Measurements from ENCODE around the gene REXO1. TPM values are rescaled to one million over a fixed set of nuclear protein-coding genes. Genes with fewer than 3 reads are reported as not detected.
"Not testable (repeated sequence)": the region's sequence is repeated elsewhere in the genome, so short reads cannot be mapped to it uniquely, and the experiment has no call there.

The REXO1 gene
- polyA plus RNA-seq, 1 experiment: 5.4 TPM

DNA sequence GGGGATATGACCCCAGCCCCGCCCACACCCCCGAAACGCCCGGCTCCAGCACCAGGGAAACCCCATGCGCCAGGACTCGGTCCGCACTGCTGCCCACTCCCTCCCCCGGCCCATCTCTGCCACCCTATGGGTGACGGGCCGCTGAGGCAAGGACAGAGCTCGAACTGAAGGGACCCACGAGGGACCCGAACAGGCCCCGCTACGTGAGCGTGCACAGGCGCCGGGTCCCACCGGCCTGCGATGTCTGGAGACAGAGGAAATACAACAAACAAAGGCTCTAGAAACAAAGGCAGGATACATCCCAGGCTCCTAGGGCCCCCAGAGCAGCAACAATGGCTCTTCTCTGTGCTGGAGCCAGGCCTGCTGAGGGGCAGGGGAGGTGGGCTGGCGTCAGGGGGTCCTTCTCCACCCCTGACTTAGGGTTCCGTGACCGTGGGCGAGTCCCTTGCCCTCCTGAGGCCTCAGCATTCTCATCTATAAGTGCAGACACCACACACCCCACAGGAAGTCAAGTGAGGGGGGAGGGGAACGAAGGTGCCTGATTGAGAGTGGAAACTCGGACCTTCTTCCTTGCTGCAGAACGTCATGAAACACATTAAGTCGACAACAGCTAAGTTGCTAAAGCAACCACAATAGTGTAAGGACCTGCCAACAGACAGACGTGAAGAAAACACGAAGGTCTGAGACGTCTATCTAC, 34.0 kb upstream of the REXO1 start:
- Histone ChIP-seq H3K4me3 (ENCODE audit: low read depth, low read length) (no peak overlapping the region), H3K27me3 (ENCODE audit: control insufficient read depth, insufficient read depth, low read length) (no peaks in the 10 kb centered on the region), H3K27ac (ENCODE audit: low read depth, low read length) (no peak overlapping the region), H3K9me3 (ENCODE audit: control insufficient read depth, insufficient read depth, low read length) (no peaks in the 10 kb centered on the region; the same call in 1 of the 2 replicates)
- ChIA-PET CTCF (no interaction called here), POLR2A (no interaction called here)
- no peak for DNase-seq (ENCODE audit: low read depth, low spot score)
- TF ChIP-seq, protein P1, sequence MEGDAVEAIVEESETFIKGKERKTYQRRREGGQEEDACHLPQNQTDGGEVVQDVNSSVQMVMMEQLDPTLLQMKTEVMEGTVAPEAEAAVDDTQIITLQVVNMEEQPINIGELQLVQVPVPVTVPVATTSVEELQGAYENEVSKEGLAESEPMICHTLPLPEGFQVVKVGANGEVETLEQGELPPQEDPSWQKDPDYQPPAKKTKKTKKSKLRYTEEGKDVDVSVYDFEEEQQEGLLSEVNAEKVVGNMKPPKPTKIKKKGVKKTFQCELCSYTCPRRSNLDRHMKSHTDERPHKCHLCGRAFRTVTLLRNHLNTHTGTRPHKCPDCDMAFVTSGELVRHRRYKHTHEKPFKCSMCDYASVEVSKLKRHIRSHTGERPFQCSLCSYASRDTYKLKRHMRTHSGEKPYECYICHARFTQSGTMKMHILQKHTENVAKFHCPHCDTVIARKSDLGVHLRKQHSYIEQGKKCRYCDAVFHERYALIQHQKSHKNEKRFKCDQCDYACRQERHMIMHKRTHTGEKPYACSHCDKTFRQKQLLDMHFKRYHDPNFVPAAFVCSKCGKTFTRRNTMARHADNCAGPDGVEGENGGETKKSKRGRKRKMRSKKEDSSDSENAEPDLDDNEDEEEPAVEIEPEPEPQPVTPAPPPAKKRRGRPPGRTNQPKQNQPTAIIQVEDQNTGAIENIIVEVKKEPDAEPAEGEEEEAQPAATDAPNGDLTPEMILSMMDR (IDR thresholded peaks at IDR 0.05; ENCODE audit: low read depth, low read length): no peak

DNA sequence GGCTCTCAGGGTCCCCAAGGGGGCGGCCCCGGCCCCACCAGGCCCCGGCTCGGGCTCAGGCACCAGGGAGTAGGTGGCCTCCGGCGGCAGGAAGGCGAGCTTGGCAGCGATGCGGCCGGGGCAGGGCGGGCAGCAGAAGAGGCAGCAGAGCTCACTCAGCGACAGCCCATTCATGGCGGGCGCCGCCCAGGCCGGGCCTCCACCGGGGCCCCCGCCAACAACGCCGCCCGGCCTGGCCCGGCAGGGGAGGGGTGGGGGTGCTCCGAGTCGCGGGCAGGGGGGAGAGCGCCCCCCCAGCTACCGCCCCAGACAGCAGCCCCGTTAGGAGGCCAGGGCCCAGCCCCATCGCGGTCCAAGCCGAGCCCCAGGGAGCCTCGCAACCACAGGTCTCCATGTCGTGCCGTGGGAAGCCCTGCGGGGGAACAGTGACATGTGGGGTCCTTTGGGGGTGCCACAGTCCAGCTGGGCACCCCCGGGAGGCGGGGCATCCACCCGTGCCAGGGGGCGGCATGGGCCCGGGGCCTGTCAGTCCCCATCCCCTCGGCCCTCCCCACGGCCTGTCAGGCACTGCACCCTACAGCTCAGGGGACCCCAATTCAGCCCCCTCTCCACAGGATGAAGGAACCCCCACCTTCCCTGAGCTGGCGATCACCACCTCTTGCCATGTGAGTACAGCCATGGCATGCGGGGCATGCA, 33.3 kb upstream of the REXO1 start:
- H3K4me3 ChIP-seq (ENCODE audit: low read depth, low read length); POLR2A ChIA-PET; H3K9me3 ChIP-seq (ENCODE audit: control insufficient read depth, insufficient read depth, low read length); CTCF ChIA-PET; DNase-seq (ENCODE audit: low read depth, low spot score); H3K27ac ChIP-seq (ENCODE audit: low read depth, low read length); H3K27me3 ChIP-seq (ENCODE audit: control insufficient read depth, insufficient read depth, low read length): not testable (repeated sequence)

DNA sequence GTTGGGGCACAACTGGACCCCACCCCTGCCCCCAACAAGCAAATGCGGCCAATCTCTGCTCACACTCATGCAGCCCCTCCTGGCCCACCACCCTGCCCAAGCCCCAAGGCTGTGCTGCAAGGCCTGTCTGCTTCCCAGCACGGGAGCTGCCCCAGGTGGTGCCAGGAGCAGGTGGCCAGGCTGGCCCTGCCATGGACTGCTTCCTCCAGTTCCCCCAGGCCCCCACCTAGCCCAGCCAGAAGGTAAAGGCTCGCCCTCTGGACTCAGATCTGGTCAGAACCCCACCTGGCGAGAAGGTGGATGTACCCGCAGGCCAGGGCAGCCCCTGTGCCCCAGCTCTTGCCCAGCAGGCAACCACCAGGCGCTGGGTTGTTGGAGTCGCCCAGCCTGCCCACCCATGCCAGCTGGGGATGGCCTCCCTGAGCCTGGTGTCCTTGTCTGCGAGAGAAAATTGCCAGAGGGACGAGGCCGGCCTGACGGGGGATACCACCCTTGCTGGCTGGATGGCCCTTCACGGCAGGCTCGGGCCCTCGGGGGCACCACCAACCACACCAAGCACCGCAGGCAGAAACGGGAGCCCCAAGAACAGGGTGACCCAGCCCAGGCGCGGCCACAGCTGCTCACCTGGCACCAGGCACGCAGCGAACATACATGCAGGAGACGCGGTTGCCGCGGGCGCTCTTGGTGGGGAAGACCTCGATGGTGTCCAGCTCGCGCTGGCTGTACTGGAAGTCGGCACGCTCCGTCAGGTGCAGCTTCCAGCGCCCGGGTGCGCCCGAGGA, 32.5 kb upstream of the REXO1 start:
- no peak for DNase-seq (ENCODE audit: low read depth, low spot score)
- Histone ChIP-seq H3K4me3 (ENCODE audit: low read depth, low read length) (no peak overlapping the region), H3K27me3 (ENCODE audit: control insufficient read depth, insufficient read depth, low read length) (no peaks in the 10 kb centered on the region), H3K9me3 (ENCODE audit: control insufficient read depth, insufficient read depth, low read length) (peaks cover 1% of the 10 kb centered on the region; the same call in 1 of the 2 replicates), H3K27ac (ENCODE audit: low read depth, low read length) (no peak overlapping the region)
- POLR2A ChIA-PET: no interaction called here
- TF ChIP-seq, protein P1 (IDR thresholded peaks at IDR 0.05; ENCODE audit: low read depth, low read length): no peak
- CTCF ChIA-PET: no interaction called here

DNA sequence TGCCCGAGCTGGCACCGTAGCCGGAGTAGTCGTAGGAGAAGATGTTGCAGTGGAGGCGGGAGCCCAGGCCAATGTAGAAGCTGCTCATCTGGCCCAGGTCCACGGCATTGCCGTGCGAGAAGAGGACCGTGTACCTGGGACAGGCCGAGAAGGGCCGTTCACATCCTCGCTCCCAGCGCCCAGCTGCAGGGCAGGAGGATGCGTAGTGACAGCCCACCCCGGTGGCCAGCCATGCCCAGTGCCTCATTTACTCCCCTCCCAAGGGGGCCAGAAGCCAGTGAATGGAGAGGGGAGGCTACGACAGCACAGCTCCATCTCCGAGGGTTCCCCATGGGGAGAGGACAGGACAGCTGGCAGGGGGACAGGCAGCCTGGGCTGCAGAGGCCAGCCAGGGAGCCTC, 31.7 kb upstream of the REXO1 start:
- POLR2A ChIA-PET; H3K9me3 ChIP-seq (ENCODE audit: control insufficient read depth, insufficient read depth, low read length); H3K4me3 ChIP-seq (ENCODE audit: low read depth, low read length); H3K27ac ChIP-seq (ENCODE audit: low read depth, low read length); H3K27me3 ChIP-seq (ENCODE audit: control insufficient read depth, insufficient read depth, low read length); CTCF ChIA-PET; DNase-seq (ENCODE audit: low read depth, low spot score): not testable (repeated sequence)

DNA sequence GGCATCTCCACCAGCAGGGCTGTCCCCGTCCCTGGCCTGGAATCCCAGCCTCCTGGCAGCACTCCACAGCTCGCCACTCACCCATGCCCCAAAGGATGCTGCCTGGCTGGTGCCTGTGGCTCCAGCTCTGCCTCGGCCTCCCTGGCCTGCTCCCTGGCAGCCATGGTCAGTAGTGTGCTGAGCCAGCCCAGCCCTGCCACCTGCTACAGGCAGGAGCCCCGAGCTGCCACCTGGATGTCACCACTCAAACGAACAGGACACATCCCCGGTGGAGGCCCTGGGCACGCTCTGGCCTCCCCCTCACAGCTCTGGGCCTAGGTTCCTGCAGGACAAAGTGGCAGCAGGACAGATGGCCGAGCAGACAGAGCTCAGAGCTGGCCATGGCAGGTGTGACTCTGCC, 30.3 kb upstream of the REXO1 start:
- POLR2A ChIA-PET; H3K27me3 ChIP-seq (ENCODE audit: control insufficient read depth, insufficient read depth, low read length); H3K9me3 ChIP-seq (ENCODE audit: control insufficient read depth, insufficient read depth, low read length); DNase-seq (ENCODE audit: low read depth, low spot score); CTCF ChIA-PET; H3K27ac ChIP-seq (ENCODE audit: low read depth, low read length); H3K4me3 ChIP-seq (ENCODE audit: low read depth, low read length): not testable (repeated sequence)

DNA sequence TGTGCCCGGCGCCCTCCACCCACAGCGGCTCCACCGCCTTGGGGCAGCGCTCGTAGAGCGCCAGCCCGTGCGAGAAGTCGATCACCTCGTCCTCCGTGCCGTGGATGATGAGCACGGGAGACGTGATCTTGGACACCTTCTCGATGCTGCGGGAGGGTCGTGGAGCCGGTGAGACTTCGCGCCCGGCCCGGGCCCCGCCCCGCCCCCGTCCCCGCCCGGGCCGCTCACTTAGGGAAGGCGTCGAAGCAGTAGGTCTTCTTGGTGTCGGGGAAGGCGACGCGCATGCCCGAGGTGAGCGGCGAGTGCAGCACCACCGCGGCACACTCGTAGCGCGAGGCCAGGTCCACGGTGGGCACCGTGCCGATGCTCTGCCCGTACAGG, 29.0 kb upstream of the REXO1 start:
- POLR2A ChIA-PET; H3K27ac ChIP-seq (ENCODE audit: low read depth, low read length); H3K4me3 ChIP-seq (ENCODE audit: low read depth, low read length); CTCF ChIA-PET; DNase-seq (ENCODE audit: low read depth, low spot score); H3K9me3 ChIP-seq (ENCODE audit: control insufficient read depth, insufficient read depth, low read length); H3K27me3 ChIP-seq (ENCODE audit: control insufficient read depth, insufficient read depth, low read length): not testable (repeated sequence)

DNA sequence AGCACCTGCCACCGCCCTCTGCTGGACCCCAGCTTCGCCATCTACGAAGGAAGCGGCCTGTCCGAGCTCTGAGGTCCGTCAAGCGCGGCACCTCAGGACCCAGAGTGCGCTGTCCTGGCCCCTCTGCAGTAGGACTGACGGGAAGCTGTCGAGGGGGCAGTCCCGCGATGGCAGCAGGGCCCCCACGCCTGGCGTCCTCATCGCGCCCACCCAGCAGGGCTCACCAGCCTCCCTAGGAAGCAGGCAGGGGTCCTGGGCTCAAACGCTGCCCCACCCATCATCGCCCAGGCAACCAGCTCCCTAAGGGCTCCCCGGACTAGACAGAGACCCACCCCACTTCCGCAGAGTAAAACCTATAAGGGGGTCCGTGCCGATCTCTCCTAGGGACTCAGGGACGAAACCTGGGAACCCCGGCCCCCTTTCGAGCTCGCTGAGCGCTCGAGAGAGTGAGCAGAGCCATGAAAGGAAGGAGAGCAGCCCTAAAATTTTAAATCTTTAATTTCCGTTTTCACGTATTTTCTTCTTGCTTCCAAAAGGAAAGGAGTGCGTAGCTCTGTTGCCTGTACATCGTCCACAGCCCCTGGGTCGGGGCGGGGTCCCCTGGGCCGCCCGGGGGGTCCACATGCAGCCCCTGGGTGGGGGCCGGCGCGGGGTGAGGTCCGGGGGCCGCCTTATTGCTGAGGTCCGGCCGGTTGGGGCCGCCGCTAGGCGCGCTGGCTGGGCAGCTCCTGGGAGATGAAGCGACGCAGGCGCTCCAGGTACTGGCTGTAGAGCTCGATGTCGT, 28.4 kb upstream of the REXO1 start:
- POLR2A ChIA-PET: interaction anchor here (0.5 to 1.3 kb wide), 4 partner anchors 8 to 44 kb away, joined by 3 to 19 read pairs (median 8); partner anchors contain the start of gene ABHD17A
- DNase-seq (ENCODE audit: low read depth, low spot score); H3K9me3 ChIP-seq (ENCODE audit: control insufficient read depth, insufficient read depth, low read length); CTCF ChIA-PET; H3K27me3 ChIP-seq (ENCODE audit: control insufficient read depth, insufficient read depth, low read length): not testable (repeated sequence)
- Histone ChIP-seq H3K4me3 (ENCODE audit: low read depth, low read length) (peak overlapping the region; percentile 99), H3K27ac (ENCODE audit: low read depth, low read length) (peak overlapping the region; percentile 11)
